ENCODE data around the gene KLK7. TPM values are rescaled to one million over a fixed set of nuclear protein-coding genes. Genes with fewer than 3 reads are reported as not detected.

Gene KLK7
- total and polyA plus RNA-seq, 10 of the 15 experiments (the other 5 are each of a cell fraction or from before 2014, with no cell fraction given), result not detected

- H3K36me3 ChIP-seq (ENCODE audit: control insufficient read depth in 2 of 2, insufficient read depth in 2 of 2, low read length in 1 of 2), result no peaks in the 10 kb centered on the region
- H3K27ac ChIP-seq (ENCODE audit: control insufficient read depth, insufficient read depth), result no peak overlapping the region
- H4K20me1 ChIP-seq (ENCODE audit: control insufficient read depth, insufficient read depth), result no peaks in the 10 kb centered on the region
- intact Hi-C loops (cut with micrococcal nuclease; ENCODE audit: unreplicated experiment) (no loop called here), in situ Hi-C loops (cut with MboI) (no loop called here)
- no peaks in the 10 kb centered on the region; a peak in 3 of 4 replicates for H3K27me3 ChIP-seq (replicated peaks in 1 of 2; ENCODE audit: control insufficient read depth in 2 of 2, insufficient read depth in 2 of 2, low read length in 1 of 2)
- POLR2A ChIA-PET, result interaction anchor here (0.6 kb wide), 1 partner anchor 13 kb away, joined by 6 read pairs; no protein-coding TSS in a partner anchor
- BruUV-seq (replicated peaks), result no TSS peak
- no peak for DNase-seq (ENCODE audit: low read depth, low spot score)
- H3K4me3 ChIP-seq, result no peak overlapping the region
- RAD21 ChIA-PET (ENCODE audit: unreplicated experiment), result interaction anchor here (0.5 to 1.4 kb wide), 2 partner anchors 75 to 98 kb away, joined by 3 to 4 read pairs; no protein-coding TSS in a partner anchor
- H3K9ac ChIP-seq (ENCODE audit: control insufficient read depth, insufficient read depth, low read length), result no peak overlapping the region
- SMC1A ChIA-PET (ENCODE audit: uncharacterized antibody, unreplicated experiment), result no interaction called here
- CTCF ChIA-PET, result interaction anchor here (0.7 to 1.9 kb wide), 6 partner anchors 41 to 238 kb away, joined by 3 to 17 read pairs (median 4); no protein-coding TSS in a partner anchor
- H3K9me3 ChIP-seq (replicated peaks; ENCODE audit: control insufficient read depth, insufficient read depth, low read length), result no peaks in the 10 kb centered on the region; the same call in 2 of the 3 replicates
- no peaks in the 10 kb centered on the region for H3K79me2 ChIP-seq (ENCODE audit: control insufficient read depth, insufficient read depth, low read length)
- no peaks in the 10 kb centered on the region for H3K4me1 ChIP-seq (ENCODE audit: control insufficient read depth, insufficient read depth, low read length)
- FAIRE-seq, result peak; percentile 54
- no peak overlapping the region for H3K4me2 ChIP-seq (ENCODE audit: control insufficient read depth, insufficient read depth)
- no peak overlapping the region for H2AFZ ChIP-seq (ENCODE audit: control insufficient read depth, low read depth, low read length)
- peak; percentile 49 for ATAC-seq
- WGBS (ENCODE audit: insufficient coverage, insufficient replicate concordance, low lambda C conversion rate, missing lambda C conversion rate), result 24% methylated on average over 7 of the region's 7 CpGs
- TF ChIP-seq SREBF1 (IDR thresholded peaks at IDR 0.05; ENCODE audit: low read length) (no peak), NR2F1 (conservative IDR thresholded peaks at IDR 0.05) (no peak), MXI1 (IDR thresholded peaks at IDR 0.05; ENCODE audit: low read depth, low read length) (no peak), MEF2B (IDR thresholded peaks at IDR 0.05; ENCODE audit: partially characterized antibody, poor library complexity, severe bottlenecking) (no peak), SMC3 (IDR thresholded peaks at IDR 0.05; ENCODE audit: borderline replicate concordance, low read length) (peak; percentile 27; the same call in 1 of the 2 replicates), CHD2 (IDR thresholded peaks at IDR 0.05; ENCODE audit: borderline replicate concordance, low read depth, low read length) (no peak), BRCA1 (IDR thresholded peaks at IDR 0.05; ENCODE audit: low read depth, low read length) (no peak), TARDBP (IDR thresholded peaks at IDR 0.05; ENCODE audit: borderline replicate concordance) (no peak), TCF12 (IDR thresholded peaks at IDR 0.05; ENCODE audit: low read depth, low read length) (no peak), MAX (IDR thresholded peaks at IDR 0.05; ENCODE audit: low read depth, low read length) (no peak), BMI1 (IDR thresholded peaks at IDR 0.05; ENCODE audit: borderline replicate concordance) (no peak), ZZZ3 (IDR thresholded peaks at IDR 0.05; ENCODE audit: control insufficient read depth, insufficient read length, low read depth) (no peak), RUNX3 (IDR thresholded peaks at IDR 0.05; ENCODE audit: low read length) (peak; percentile 81), RCOR1 (conservative IDR thresholded peaks at IDR 0.05; ENCODE audit: low read depth, low read length) (no peak), CBFB (IDR thresholded peaks at IDR 0.05; ENCODE audit: low read depth) (no peak), GABPA (IDR thresholded peaks at IDR 0.05; ENCODE audit: low read depth) (no peak), HDGF (IDR thresholded peaks at IDR 0.05) (no peak), NBN (IDR thresholded peaks at IDR 0.05) (no peak), RB1 (IDR thresholded peaks at IDR 0.05; ENCODE audit: borderline replicate concordance) (no peak), NFXL1 (IDR thresholded peaks at IDR 0.05; ENCODE audit: borderline replicate concordance) (no peak)
- TF ChIP-seq, protein P1, sequence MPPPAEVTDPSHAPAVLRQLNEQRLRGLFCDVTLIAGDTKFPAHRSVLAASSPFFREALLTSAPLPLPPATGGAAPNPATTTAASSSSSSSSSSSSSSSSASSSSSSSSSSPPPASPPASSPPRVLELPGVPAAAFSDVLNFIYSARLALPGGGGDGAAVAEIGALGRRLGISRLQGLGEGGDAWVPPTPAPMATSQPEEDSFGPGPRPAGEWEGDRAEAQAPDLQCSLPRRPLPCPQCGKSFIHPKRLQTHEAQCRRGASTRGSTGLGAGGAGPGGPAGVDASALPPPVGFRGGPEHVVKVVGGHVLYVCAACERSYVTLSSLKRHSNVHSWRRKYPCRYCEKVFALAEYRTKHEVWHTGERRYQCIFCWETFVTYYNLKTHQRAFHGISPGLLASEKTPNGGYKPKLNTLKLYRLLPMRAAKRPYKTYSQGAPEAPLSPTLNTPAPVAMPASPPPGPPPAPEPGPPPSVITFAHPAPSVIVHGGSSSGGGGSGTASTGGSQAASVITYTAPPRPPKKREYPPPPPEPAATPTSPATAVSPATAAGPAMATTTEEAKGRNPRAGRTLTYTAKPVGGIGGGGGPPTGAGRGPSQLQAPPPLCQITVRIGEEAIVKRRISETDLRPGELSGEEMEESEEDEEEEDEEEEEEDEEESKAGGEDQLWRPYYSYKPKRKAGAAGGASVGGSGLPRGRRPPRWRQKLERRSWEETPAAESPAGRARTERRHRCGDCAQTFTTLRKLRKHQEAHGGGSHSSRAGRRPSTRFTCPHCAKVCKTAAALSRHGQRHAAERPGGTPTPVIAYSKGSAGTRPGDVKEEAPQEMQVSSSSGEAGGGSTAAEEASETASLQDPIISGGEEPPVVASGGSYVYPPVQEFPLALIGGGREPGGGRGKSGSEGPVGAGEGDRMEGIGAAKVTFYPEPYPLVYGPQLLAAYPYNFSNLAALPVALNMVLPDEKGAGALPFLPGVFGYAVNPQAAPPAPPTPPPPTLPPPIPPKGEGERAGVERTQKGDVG (CRISPR knock-in tag; IDR thresholded peaks at IDR 0.05), result no peak
- TF ChIP-seq, protein P2, sequence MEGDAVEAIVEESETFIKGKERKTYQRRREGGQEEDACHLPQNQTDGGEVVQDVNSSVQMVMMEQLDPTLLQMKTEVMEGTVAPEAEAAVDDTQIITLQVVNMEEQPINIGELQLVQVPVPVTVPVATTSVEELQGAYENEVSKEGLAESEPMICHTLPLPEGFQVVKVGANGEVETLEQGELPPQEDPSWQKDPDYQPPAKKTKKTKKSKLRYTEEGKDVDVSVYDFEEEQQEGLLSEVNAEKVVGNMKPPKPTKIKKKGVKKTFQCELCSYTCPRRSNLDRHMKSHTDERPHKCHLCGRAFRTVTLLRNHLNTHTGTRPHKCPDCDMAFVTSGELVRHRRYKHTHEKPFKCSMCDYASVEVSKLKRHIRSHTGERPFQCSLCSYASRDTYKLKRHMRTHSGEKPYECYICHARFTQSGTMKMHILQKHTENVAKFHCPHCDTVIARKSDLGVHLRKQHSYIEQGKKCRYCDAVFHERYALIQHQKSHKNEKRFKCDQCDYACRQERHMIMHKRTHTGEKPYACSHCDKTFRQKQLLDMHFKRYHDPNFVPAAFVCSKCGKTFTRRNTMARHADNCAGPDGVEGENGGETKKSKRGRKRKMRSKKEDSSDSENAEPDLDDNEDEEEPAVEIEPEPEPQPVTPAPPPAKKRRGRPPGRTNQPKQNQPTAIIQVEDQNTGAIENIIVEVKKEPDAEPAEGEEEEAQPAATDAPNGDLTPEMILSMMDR (IDR thresholded peaks at IDR 0.05 in 2 of 3, conservative IDR thresholded peaks at IDR 0.05 in 1 of 3; ENCODE audit: control insufficient read depth in 2 of 3, extremely low read depth in 1 of 3, insufficient read depth in 1 of 3, low read depth in 3 of 3, low read length in 3 of 3), result peak; percentile 47 to 52 (median 48)
These were observed 37.4 kb upstream of the KLK7 start for GRCh38 chr19:51020988-51021651.
